ENCODE results near the gene IL18BP. TPM values are rescaled to one million over a fixed set of nuclear protein-coding genes. Genes with fewer than 3 reads are reported as not detected.
A peak's percentile ranks its signal among the peaks of the same experiment; 100 is the strongest.

The IL18BP gene
- total and polyA plus RNA-seq, 9 of the 15 experiments (the other 6 are each of a cell fraction or from before 2014, with no cell fraction given) = 0.34 to 9.4 (median 3.2) TPM

DNA sequence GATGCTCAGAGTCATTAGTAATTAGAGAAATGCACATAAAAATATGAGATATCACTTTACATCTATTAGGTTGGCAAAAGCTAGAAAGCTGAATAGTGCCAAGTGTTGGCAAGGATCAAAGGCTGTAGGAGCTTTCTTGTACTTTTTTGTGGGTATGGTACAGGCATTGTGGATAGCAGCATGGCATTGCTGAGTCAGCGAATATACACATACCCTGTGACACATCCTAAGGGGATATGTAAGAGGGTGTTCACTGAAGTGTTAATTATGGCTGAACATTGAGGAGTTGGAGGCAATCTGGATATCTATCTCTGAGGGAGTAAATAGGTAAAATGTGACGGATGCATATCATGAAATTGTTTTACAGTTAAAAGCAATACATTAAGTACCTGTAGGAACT, 27.0 kb upstream of the IL18BP start:
- FAIRE-seq (no peak), ATAC-seq (no peak), DNase-seq (ENCODE audit: extremely low read depth in 1 of 4, low spot score in 3 of 4) (no peak)
- intact Hi-C loops (cut with micrococcal nuclease) = no loop called here
- Histone ChIP-seq H3K27ac (ENCODE audit: extremely low read depth, low read depth, low read length) (no peak overlapping the region), H3K4me3 (no peak overlapping the region), H3K9me1 (ENCODE audit: control insufficient read depth, insufficient read depth, low read length) (peaks cover 3% of the 10 kb centered on the region), H3K4me1 (replicated peaks in 1 of 2; ENCODE audit: control insufficient read depth in 2 of 2, insufficient read depth in 2 of 2, low read length in 2 of 2) (no peaks in the 10 kb centered on the region), H3K27me3 (ENCODE audit: control insufficient read depth in 2 of 2, insufficient read depth in 2 of 2, low read length in 2 of 2) (no peaks in the 10 kb centered on the region), H4K20me1 (replicated peaks; ENCODE audit: control insufficient read depth, insufficient read depth, low read length) (no peaks in the 10 kb centered on the region), H3K36me3 (ENCODE audit: control insufficient read depth, insufficient read depth, low read length) (peaks cover 52% of the 10 kb centered on the region), H2AFZ (ENCODE audit: low read depth, low read length) (no peak overlapping the region), H3K9me3 (replicated peaks; ENCODE audit: control insufficient read depth, insufficient read depth, low read depth, low read length) (no peaks in the 10 kb centered on the region), H3K79me2 (ENCODE audit: control insufficient read depth, insufficient read depth, low read length) (no peaks in the 10 kb centered on the region; the same call in 2 of the 3 replicates), H3K9ac (ENCODE audit: insufficient read depth in 1 of 2, low read depth in 2 of 2, low read length in 2 of 2) (no peak overlapping the region), H3K4me2 (ENCODE audit: insufficient read depth, low read length) (no peak overlapping the region)
- ChIA-PET POLR2A (no interaction called here), CTCF (ENCODE audit: low intra/inter-chr PET ratio) (no interaction called here)
- TF ChIP-seq C11orf30 (IDR thresholded peaks at IDR 0.05; ENCODE audit: low read depth) (peak; percentile 96), ZNF217 (CRISPR knock-in tag; IDR thresholded peaks at IDR 0.05) (no peak), NR2C1 (IDR thresholded peaks at IDR 0.05) (no peak), NR2C1 (tag; IDR thresholded peaks at IDR 0.05) (no peak), CREB5 (CRISPR knock-in tag; IDR thresholded peaks at IDR 0.05) (no peak), ZNF316 (IDR thresholded peaks at IDR 0.05) (peak; percentile 97), ZNF24 (IDR thresholded peaks at IDR 0.05) (no peak), MEIS2 (IDR thresholded peaks at IDR 0.05; ENCODE audit: partially characterized antibody) (no peak), MAFK (IDR thresholded peaks at IDR 0.05; ENCODE audit: low read length) (peak; percentile 99), MAFF (IDR thresholded peaks at IDR 0.05; ENCODE audit: low read length) (peak; percentile 99), MAFG (tag; conservative IDR thresholded peaks at IDR 0.05) (peak; percentile 93), ZNF717 (CRISPR knock-in tag; IDR thresholded peaks at IDR 0.05) (no peak)
- TF ChIP-seq, protein P1, sequence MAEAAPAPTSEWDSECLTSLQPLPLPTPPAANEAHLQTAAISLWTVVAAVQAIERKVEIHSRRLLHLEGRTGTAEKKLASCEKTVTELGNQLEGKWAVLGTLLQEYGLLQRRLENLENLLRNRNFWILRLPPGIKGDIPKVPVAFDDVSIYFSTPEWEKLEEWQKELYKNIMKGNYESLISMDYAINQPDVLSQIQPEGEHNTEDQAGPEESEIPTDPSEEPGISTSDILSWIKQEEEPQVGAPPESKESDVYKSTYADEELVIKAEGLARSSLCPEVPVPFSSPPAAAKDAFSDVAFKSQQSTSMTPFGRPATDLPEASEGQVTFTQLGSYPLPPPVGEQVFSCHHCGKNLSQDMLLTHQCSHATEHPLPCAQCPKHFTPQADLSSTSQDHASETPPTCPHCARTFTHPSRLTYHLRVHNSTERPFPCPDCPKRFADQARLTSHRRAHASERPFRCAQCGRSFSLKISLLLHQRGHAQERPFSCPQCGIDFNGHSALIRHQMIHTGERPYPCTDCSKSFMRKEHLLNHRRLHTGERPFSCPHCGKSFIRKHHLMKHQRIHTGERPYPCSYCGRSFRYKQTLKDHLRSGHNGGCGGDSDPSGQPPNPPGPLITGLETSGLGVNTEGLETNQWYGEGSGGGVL (CRISPR knock-in tag; IDR thresholded peaks at IDR 0.05) = no peak
- BruUV-seq (replicated peaks) = TSS peak; percentile 13
- in situ Hi-C loops (cut with MboI) = no loop called here
- WGBS (ENCODE audit: insufficient coverage, low coverage, missing lambda C conversion rate) = 90% methylated on average over 2 of the region's 2 CpGs
